Hematopoietic multipotent progenitor cell treated with erythropoietin and hydrocortisone succinate and interleukin-3 and kit ligand, for 8 days (in vitro differentiated cells): Measurements from ENCODE around the gene NUDT16.
A peak's percentile ranks its signal among the peaks of the same experiment; 100 is the strongest.

Source experiments
- DNase-seq: peaks from one replicate; pipeline ENCODE4 v3.0.0-alpha.2; 2015

NUDT16 gene

DNA sequence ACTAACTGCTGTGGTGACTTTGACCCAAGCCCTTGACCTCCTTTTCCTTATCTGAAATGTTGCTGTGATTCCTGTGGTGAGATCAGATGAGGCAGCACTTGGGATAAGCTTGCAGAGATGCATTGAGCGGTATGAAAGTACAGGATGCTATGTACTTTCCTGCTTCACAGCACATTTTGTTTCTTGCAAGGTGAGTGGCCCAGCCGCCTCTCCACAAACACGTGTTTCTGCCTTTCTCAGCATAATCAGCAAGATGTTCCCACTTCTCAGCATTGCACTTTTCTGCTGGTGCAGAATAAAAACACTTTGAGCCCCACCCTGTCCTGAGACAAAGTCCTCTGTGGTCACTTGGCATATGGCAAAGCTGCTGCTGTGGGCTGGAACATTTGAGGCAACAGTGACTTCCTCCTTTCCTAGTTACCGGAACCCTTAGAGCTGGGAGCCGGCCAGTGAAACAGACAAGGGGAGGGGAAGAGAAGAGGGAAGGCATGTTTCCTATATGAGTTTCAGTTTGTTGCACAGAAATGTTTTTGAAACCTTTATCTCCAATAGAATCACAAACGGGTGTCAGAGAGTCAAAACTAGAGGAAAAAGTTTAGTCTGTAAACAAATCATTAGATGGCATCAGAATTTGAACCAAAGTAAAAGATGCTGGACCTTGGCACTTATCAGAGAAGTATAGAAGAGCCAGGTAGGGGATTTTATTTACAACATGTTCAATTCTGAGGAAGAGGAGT lies 5.0 kb downstream of the NUDT16 start:
- peak; percentile 48 for DNase-seq

- no peak for DNase-seq
These were observed 6.4 kb downstream of the NUDT16 start for GRCh38 chr3:131387796-131388489.

- no peak for DNase-seq
These were observed 6.9 kb downstream of the NUDT16 start for GRCh38 chr3:131388490-131388799.

GRCh38 chr3:131390331-131390730 lies 8.8 kb downstream of the NUDT16 start:
- no peak for DNase-seq

DNA sequence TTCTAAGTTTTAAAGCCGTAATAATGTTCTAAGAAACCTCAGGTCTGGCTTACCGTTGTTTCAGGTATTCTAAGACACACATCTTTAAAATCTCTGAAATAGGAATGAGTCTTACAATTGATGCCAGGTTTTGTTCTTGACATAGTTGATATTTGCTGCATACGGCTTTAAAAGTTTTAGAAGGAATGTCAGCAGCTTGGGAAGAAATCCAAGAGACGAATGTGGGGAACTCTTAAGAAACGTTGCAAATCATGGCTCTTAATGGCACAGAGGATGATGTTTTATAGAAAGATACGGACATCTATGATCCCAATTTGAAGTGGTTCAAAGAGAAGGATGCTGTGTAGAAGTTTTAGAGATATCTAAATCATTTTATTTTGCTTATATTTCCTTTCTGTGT lies 11.5 kb downstream of the NUDT16 start:
- DNase-seq: no peak

DNA sequence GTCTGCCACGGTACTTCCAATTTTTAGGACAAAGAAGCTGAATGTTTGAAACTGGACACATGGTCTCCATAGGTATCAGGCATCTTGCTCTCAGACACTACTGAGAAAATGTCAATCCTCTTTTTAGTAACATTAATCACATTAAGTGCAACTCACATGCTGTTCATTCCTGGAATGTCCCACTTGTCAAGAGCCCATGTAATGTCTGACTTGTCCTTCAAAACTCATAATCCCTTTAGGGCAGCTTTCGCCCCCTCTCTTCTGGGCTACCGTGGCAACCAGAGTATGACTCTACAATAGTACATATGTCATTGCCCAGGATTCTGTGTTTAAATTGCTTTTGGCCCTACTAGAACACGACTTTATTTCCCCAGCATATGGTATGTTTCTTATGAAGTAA lies 12.3 kb downstream of the NUDT16 start:
- no peak for DNase-seq

DNA sequence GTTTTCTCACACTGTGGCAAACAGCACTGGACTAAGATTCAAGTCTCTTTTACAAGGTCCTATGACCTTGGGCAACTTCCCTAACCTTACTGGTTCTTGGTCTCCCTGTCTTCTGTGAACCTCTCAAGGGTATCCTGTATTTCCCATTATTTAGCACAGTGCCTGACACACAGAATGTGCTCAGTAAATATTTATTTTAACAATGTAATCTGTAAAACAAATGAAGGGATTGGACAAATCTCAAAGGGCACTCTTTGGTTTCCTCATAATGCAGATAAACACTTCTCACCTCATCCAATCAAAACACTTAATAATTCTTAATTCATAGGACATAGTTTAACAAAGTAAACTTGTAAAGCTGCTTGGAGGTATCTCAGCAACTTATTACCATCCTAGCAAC lies 12.8 kb downstream of the NUDT16 start:
- DNase-seq: no peak

DNA sequence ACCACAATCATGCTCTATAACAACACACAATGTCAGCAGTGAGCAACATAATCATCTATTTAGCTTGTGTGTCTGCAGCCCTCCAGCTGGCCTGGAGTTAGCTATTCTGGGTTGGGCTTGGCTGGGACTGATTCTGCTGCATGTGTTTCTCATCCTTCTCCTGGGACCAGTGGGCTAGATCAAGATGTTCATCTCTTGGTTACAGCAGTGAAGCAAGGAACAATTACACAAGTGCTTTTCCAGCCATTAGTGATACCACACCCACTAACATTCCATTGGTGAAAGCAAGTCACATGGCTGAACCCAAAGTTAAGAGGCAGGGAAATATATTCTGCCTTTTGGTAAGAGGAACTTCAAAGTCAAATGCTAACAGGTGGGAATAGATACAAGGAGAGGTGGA lies 14.6 kb downstream of the NUDT16 start:
- DNase-seq: no peak

GRCh38 chr3:131397889-131398288 lies 16.3 kb downstream of the NUDT16 start:
- DNase-seq: no peak

DNA sequence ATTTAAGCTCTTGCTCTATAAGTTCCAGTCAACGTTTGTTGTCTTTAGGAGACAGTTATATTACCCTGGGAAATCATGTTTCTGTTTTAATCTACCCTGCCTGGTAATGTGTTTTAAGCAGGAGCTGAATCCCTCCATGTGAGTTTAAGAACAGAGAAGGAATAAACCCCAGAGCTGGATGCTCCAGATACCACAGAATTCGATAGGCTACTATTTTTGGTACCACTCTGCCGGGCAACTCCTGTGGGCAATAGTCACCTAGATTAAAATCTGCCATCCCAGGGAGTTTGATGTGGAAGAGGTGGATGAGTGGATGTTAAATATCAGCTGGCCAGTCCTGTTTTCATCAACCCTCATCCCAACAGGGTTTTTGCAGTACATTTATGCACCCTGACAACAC lies 20.4 kb downstream of the NUDT16 start:
- no peak for DNase-seq

DNA sequence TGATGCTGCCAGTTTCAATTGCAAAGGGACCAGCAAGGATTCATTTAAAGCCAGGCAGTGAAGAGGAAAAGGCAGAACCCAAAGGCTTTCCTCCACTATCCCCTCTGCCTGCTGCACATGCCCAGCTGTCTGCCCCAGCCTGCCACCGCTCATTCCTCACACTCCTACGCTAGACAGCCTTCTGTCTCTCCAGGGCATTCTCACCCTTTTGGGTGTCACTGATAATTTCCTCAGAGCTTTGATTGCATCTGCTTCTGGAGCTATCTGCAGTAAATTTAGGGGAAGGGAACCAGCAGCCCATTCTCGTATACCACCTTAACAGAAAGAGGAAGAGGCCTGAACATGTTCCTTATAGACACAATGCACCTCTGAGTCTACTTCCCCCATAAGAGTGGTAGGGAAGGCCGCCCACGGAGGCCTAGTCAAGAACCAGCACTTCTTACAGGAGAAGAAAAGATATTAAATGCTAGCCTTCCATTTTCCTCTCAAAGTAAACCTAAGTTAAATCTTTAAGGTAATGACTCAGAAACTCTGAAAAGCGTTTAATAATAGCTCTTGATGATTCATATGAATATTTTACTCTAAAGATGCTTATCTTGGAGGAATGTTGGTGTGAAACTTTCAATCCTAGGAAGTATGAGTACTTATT lies 20.9 kb downstream of the NUDT16 start:
- DNase-seq: no peak

- DNase-seq: no peak
These were observed 21.8 kb downstream of the NUDT16 start for GRCh38 chr3:131403216-131403895.

GRCh38 chr3:131405411-131405810 lies 23.8 kb downstream of the NUDT16 start:
- DNase-seq: no peak

- no peak for DNase-seq
These were observed 24.7 kb downstream of the NUDT16 start for GRCh38 chr3:131406274-131406673.

GRCh38 chr3:131417751-131418150 lies 36.2 kb downstream of the NUDT16 start:
- no peak for DNase-seq

DNA sequence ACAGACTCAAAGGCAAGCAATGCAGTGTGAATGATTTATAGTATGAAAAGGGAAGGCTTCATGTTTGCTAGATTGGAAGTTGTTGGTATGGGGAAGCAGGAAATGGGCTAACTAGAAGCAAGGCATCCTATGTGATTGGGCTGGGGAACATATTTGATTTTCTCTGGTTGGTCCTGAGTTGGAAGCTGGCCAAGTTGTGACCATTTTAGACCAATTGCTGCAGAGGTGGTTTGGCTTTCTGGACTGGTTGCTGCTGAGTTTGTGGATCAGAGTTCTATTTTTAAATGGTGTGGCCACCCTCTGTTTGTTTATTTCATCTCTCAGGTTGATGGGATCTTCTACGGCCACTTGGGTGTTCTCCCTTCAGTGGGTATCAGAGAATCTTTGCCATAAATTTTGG lies 39.7 kb downstream of the NUDT16 start:
- no peak for DNase-seq

GRCh38 chr3:131421957-131422498 lies 40.5 kb downstream of the NUDT16 start:
- DNase-seq: no peak

DNA sequence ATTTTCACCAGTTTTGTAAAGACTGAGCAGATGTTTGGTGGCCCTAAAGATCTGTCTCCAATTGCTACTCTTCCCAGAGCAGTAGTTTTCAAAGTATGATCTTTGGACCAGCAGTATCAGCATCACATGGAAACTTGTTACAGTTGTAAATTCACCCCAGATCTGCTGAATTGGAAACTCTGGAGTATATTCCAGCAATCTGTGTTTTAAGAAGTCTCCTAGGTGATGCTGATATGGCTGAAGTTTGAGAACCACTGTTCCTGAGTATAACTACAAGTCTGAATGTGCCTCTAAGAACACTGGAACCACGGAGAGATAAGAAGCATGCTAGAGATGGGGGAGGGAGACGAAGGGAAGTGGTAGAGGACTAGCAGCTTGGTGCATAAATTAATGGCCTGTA lies 45.7 kb downstream of the NUDT16 start:
- DNase-seq: no peak

DNA sequence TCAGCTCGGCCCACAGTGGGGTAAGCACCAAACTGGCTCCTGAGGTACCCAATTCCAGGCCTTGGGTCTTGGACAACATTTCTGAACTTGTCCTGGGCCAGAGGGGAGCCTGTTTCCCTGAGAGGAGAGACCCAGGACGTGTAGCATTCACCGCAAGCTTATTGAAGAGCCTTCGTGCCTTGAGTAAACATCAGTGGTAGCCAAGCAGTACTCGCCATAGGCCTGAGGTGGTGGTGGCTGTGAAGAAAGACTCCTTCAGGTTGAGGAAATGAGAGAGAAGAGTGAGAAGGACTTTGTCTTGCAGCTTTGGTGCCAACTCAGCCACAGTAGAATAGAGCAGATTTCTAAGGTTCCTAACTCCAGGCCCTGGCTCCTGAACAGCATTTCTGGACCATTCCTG lies 50.2 kb downstream of the NUDT16 start:
- DNase-seq: no peak

DNA sequence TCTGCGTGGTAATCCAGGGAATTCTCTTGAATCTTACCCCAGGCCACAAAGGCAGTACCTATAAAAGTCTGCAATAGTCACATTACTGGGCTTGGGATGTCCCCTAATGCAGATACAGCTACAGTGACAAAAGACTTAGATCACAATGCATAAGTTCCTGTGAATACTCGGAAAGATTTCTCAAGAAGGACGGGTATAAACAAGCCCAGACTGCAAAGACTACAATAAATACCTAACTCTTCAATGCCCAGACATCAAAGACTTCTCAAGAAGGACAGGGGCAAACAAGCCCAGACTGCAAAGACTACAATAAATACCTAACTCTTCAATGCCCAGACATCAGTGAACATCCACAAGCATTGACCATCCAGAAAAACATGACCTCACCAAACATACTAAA lies 50.9 kb downstream of the NUDT16 start:
- DNase-seq: no peak

DNA sequence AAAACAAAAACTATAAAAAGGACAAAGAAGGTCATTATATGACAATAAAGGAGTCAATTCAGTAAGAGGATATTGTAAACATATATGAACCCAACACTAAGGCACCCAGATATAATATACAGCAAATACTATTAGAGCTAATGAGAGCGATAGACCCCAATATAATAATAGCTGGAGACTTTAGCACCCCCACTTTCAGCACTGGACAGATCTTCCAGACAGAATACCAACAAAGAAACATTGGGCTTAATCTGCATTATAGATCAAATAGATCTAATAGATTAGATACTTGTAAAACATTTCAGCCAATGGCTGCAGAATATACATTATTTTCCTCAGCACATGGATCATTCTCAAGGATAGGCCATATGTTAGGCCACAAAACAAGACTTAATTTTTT lies 53.4 kb downstream of the NUDT16 start:
- DNase-seq: no peak
